Gastroesophageal sphincter (tissue), 3 donors: ENCODE measurements around the gene NABP1.

Source experiments
- CTCF ChIP-seq, 4 experiments: fragments of 200-600 bp in 2 of 4; fragments of 450-650 bp in 2 of 4; sonication (generic) in 1 of 4; IDR thresholded peaks; one replicate each; pipeline ENCODE4 v1.5.1; 2017 to 2019; ENCODE audit warnings: antibody characterized with exemption in 4 of 4, mild to moderate bottlenecking in 2 of 4, moderate library complexity in 2 of 4
- POLR2A ChIP-seq, 2 donors: fragments of 450-650 bp; IDR thresholded peaks; one replicate each; pipeline ENCODE4 v1.6.1; 2017; ENCODE audit warnings: antibody characterized with exemption in 2 of 2, mild to moderate bottlenecking in 2 of 2, moderate library complexity in 1 of 2

GRCh38 chr2:191642541-191642940, 35.4 kb upstream of the NABP1 start:
- TF ChIP-seq CTCF (IDR thresholded peaks at IDR 0.05) (no peak), POLR2A (IDR thresholded peaks at IDR 0.05) (no peak)
